Upper lobe of left lung (tissue), 4 donors: Measurements from ENCODE around the gene BGLAP.

ENCODE experiments used
- CTCF ChIP-seq, 6 experiments: fragments of 450-650 bp in 4 of 6; fragments of 200-600 bp in 2 of 6; sonication (generic) in 2 of 6; IDR thresholded peaks; one replicate each; pipeline ENCODE4 v1.5.1; 2016 to 2019; ENCODE audit warnings: antibody characterized with exemption in 6 of 6
- POLR2A ChIP-seq, 4 donors: fragments of 450-650 bp; IDR thresholded peaks; one replicate each; pipeline ENCODE4 v1.5.1; 2016 to 2017; ENCODE audit warnings: antibody characterized with exemption in 4 of 4, mild to moderate bottlenecking in 2 of 4

- TF ChIP-seq POLR2A (IDR thresholded peaks at IDR 0.05), result no peak
- no peak for TF ChIP-seq CTCF (IDR thresholded peaks at IDR 0.05)
These were observed 5.7 kb downstream of the BGLAP start, which contains the start of gene PAQR6 for GRCh38 chr1:156247460-156248322.
